ENCODE results near the gene LRG1. TPM values are rescaled to one million over a fixed set of nuclear protein-coding genes. Genes with fewer than 3 reads are reported as not detected.

The LRG1 gene
- total and polyA plus RNA-seq, 9 of the 15 experiments (the other 6 are each of a cell fraction or from before 2014, with no cell fraction given) = 1.5 to 11.9 (median 8.7) TPM

- TF ChIP-seq LEF1 (IDR thresholded peaks at IDR 0.05) = peak; percentile 31; the same call in 1 of the 2 replicates
- no peak for TF ChIP-seq PHB (CRISPR knock-in tag; IDR thresholded peaks at IDR 0.05)
- 0 out of 2 replicates have a peak, but pooled peaks have one; percentile 14 for TF ChIP-seq DDX20 (tag; IDR thresholded peaks at IDR 0.05; ENCODE audit: low read depth)
- TF ChIP-seq FOS (IDR thresholded peaks at IDR 0.05; ENCODE audit: extremely low read depth, insufficient read length) = no peak
- TF ChIP-seq SFPQ (IDR thresholded peaks at IDR 0.05; ENCODE audit: low read depth, low read length) = no peak
- no peak for TF ChIP-seq HNRNPH1 (optimal IDR thresholded peaks at IDR 0.05; ENCODE audit: low read depth, low read length)
- TF ChIP-seq ETV6 (IDR thresholded peaks at IDR 0.05; ENCODE audit: borderline replicate concordance in 1 of 2, low read depth in 2 of 2, low read length in 1 of 2) = peak; percentile 85 to 91; a peak in 3 of 4 replicates
- no peak for TF ChIP-seq ETV6 (CRISPR knock-in tag; IDR thresholded peaks at IDR 0.05; ENCODE audit: borderline replicate concordance)
- no peak for TF ChIP-seq ELK1 (CRISPR knock-in tag; IDR thresholded peaks at IDR 0.05)
Measured at GRCh38 chr19:4539693-4540581, at the start of gene LRG1 (continued).
